GM19043 (cell line): ENCODE data around the gene HNRNPLL.
"Not testable (repeated sequence)": the region's sequence is repeated elsewhere in the genome, so short reads cannot be mapped to it uniquely, and the experiment has no call there.

ENCODE experiments used
- ATAC-seq: cut with Tn5 transposase; IDR thresholded peaks from one replicate; pipeline ENCODE4 v1.9.1; 2021; ENCODE audit warnings: low read depth; ENCODE audit not compliant: unreplicated experiment

HNRNPLL gene

DNA sequence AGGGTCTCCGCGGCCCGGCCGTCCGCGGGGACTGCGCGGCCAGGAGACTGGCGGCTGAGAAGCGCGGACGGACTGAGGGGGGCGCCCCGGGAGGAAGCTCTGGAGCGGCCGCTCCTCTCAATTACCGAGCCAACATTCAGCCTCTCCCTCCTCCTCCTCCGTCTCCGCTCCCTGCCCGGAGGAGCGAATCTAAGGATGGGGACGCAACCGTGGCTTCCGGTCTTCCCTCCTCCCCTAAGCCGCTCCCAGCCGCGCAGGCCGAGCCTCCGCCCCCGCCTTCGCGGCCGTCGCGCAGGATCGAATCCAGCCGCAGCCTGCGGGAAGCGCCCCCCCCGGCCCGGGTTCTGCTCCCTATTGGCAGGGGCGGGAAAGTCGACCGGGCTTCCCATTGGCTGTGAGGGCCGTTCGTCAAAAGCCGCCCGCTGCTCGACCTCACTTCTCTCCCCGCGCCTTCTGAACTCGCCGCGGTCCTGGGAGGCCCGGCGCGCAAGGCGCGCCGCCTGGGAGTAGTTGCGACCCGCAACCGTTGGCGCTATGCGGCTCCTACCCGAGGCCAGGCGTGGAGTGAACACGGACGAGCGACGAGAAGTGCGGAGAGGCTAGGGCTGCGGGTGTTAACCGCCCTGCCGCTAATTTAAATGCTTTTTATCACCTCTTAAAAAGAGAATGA is at the start of gene HNRNPLL:
Gene HNRNPLL, minus strand, starts transcription at position 197 of the 670 bp plus-strand sequence. CDS start 302 bp downstream, outside the sequence.
- peak; percentile 50 for ATAC-seq

DNA sequence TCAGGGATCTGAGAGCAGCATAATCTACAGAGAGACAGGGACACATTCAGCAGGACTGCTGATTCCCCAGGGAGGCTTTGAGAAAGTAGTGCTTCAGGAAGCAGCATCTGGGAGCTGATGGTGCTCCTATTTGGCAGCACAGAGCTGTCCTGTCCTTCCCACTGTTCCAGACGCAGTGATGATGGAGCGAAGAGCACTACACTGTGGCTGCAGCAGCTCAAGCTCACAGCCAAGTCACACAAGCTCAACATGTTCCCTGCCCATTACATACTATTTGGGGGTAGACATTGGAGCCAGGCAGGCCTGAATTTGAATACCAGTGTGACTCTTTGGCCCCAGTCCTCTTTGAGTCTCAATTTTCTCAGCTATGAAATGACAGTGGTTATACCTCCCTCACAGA is 48.0 kb upstream of the HNRNPLL start:
- no peak for ATAC-seq

DNA sequence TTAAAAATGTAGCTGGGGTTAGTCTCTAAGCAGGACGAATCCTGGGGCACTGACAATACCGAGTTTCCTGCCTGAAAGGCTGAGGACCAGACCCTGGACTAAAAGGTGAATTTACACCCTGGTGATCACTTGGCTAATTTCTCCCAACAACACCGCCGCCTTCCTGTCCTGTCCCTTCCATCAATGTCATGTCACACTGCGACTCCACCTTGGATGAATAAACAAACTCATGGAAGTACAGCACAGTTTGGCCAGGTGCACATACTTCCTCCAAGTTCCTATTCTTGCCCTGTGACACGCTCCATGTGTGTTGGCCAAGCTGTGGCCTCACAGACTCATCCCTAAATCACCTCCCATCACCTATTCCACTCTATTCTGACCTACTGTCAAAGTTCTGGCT is 47.3 kb upstream of the HNRNPLL start:
- no peak for ATAC-seq

DNA sequence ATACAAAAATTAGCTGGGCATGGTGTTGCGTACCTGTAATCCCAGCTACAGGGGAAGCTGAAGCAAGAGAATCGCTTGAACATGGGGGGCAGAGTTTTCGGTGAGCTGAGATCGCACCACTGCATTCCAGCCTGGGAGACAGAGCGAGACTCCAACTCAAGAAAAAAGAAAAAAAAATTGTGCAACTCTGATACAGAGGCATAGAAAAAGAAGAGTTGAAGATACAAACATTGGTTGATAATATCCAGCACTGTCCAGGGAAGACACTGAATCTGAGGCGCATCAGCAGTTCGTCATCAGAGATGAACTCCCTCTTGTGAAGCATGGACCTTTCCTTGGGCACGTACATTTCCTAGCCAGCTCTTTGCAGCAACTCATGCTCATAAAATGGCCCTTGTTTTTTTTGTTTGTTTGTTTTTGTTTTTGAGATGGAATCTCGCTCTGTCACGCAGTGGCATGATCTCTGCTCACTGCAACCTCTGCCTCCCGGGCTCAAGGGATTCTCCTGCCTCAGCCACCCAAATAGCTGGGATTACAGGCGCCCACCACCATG is 46.5 kb upstream of the HNRNPLL start:
- ATAC-seq = no peak

DNA sequence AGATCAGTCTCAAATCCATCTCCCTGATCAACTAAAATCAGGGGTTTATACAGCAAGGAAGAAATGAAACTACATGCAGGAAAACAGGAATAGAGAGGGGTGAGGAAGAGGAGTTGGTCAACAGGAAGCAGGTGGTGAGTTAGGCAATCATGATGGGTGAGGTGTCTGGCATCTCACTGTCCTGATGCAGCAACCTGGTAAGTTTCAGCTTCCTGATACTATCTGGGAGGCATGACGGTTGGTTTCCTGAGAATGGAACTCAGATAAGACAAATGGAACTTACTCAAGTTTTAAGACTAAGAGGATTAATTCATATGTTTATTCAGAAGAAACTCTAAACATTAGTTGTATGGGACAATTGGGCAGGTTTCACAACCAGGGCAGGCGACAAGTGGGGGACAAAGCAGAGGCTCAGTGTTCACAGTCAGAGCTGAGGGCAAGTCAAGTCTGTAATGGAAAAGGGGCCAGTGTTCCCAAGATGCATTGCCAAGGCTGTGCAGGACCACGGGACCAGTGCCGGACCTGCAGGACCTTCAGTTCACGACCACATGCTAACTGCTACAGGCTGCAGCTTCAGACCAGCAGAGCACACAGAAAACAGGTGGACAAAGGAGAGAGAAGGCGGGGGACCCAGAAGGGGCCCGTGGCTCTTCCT is 45.5 kb upstream of the HNRNPLL start:
- ATAC-seq = no peak

DNA sequence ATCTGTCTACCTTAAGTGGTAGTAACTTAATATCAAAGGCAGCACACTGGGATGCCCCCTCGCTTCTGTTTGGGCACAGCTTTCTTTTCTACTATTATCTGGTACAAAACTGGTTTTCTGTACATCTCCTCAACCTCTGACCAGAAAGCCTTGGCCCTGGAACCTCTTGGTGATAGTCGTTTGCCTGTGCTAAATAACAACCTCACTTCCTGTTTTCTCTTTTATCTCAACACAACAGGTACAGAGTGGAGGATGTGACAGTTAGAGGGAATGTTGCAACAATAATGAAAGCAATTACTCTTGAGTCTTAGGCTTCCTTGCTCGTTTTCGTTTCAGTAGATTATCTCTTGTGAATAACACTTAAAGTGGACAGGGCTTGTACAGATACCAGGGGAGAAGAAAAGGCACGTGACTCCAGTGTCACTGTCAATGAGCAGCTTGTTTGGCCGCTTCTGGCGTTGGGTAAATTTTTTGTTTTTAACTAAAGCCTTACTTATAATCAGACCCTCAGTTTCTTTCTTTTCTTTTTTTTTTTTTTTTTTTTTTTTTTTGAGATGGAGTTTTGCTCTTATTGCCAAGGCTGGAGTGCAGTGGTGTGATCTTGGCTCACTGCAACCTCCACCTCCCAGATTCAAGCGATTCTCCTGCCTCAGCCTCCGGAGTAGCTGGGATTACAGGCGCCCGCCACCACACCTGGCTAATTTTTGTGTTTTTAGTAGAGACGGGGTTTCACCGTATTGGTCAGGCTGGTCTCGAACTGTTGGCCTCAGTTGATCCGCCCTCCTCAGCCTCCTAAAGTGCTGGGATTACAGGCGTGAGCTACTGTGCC is 41.2 kb upstream of the HNRNPLL start:
- ATAC-seq = not testable (repeated sequence)

DNA sequence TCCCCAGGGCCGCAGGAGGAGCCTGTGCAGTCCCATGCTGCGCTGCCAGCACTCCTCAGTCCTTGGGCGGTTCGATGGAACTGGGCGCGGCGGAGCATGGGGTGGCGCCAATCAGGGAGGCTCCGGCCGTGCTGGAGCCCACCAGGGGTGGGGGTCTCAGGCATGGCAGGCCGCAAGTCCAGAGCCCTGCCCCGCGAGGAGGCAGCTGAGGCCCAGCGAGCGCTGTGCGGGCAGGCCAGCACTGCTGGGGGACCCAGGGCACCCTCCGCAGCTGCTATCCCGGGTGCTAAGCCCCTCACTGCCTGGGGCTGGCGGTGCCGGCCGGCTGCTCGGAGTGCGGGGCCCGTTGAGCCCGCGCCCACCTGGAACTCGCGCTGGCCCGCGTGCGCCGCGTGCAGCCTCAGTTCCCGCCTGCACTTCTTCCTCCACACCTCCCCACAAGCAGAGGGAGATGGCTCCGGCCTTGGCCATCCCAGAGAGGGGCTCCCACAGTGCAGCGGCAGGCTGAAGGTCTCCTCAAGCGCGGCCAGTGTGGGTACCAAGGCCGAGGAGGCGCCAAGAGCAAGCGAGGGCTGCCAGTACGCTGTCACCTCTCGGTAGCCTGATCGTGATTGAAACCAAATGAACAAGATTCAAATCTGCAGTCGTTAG is 40.4 kb upstream of the HNRNPLL start:
- no peak for ATAC-seq

DNA sequence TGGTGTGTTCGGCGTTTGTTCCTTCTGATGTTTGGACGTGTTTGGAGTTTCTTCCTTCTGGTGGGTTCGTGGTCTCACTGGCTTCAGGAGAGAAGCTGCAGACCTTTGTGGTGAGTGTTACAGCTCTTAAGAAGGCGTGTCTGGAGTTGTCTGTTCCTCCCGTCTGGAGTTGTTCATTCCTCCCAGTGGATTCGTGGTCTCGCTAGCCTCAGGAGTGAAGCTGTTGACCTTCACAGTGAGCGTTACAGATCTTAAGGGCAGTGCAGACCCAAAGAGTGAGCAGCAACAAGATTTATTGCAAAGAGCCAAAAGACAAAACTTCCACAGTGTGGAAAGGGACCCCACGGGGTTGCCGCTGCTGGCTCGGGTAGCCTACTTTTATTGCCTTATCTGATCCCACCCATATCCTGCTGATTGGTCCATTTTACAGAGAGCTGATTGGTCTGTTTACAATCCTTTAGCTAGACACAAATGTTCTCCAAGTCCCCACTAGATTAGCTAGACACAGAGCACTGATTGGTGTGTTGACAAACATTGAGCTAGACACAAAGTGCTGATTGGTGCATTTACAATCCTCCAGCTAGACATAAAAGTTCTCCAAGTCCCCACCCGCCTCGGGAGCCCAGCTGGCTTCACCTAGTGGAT is 39.8 kb upstream of the HNRNPLL start:
- not testable (repeated sequence) for ATAC-seq

DNA sequence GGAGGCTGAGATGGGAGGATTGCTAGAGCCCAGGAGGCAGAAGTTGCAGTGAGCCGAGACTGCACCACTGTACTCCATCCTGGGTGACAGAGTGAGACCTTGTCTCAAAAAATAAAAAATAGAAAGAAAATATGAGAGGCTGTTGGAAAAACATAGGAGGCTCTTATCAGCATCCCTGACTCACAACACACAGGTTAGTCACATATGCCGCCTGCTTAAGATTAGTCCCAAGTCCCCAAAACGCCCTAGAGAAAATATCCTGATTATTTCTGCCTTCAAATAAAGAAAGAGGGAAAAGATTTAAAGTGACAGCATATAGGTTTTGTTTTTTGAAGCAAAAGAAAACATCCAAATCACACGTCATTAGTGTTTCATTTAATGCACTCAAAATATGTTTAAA is 33.3 kb upstream of the HNRNPLL start:
- ATAC-seq = no peak

DNA sequence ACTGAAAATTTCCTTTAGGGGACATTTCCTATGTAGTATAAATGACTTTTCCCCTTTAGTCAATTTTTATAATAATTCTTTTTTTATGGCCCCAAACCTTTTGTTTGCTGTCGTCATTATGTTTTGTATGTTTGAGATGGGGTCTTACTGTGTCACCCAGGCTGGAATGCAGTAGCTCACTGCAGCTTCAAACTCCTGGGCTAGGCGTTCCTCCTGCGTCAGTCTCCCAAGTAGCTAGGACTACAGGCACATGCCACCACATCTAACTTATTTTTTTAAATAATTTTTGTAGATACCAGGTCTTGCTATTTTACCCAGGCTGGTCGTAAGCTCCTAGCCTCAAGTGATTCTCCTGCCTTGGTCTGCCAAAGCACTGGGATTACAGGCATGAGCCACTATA is 32.4 kb upstream of the HNRNPLL start:
- ATAC-seq = no peak

DNA sequence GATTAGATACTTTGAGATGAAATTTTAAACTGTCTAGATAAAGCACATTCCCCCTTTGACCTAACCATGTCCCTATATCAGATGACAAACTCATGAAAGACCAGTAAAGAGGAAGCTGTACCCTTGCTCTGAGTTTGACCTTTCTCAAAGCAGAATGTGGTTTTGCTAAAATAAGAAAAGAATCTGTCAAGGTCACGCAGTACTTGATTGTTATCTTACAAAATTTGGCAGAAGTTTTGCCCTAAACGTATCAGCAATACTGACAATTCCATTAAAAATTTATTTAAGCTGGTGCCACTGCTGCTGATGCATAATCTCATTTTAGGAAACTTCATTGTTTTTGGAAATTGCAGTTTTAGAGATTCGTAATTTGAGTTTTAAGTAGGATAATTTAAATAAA is 32.0 kb upstream of the HNRNPLL start:
- ATAC-seq = peak; percentile 93

DNA sequence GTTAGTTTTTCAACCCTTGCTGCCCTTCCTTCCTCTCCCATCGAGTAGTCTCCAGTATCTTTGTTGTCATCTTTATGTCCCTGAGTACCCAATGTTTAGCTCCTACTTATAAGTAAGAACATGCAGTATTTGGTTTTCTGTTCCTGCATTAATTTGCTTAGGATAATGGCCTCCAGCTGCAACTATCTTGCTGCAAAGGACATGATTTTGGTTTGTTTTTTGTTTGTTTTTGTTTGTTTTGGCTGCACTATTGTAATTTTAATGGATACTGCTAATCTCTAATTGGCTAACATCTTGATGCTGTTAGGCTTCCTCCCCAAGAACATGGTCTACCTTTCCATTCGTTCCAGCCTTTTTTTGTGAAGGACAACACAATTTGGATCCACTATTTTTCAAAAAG is 31.2 kb upstream of the HNRNPLL start:
- ATAC-seq = no peak

DNA sequence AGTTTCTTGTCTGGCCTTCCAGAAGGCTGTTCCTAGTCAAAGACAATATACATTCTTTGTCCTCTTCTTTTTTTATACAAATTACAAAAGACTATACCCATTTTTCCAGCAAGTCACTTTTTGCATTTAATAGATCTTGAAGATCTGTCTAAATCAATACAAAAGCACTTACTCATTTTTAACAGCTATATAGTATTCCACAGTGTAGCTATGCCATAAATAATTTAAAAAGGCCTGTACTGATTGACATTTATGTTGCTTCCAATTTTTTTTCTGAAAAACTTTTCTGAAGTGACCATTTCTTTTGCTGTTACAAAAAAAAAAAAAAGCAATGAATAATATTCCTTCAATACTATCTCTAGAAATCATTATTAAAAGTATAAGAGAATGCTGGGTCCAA is 30.3 kb upstream of the HNRNPLL start:
- no peak for ATAC-seq

DNA sequence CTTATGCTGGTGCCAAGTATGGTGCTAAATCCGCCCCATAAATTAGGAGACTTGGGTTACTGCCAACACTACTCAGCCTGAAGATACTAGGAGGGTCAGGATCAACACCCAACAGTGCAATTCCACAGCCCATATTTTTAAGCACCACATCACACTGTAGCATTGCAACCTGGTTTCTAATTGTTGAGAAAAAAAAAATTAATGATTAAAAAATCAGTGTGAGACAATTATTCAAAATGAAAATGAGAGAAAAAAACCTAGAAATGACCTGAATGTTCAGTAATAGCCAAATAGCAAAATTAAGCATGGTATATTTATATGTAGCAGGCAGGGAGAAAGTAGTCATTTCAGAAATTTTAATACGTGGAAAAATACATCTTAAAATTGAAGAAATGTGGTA is 29.2 kb upstream of the HNRNPLL start:
- no peak for ATAC-seq

DNA sequence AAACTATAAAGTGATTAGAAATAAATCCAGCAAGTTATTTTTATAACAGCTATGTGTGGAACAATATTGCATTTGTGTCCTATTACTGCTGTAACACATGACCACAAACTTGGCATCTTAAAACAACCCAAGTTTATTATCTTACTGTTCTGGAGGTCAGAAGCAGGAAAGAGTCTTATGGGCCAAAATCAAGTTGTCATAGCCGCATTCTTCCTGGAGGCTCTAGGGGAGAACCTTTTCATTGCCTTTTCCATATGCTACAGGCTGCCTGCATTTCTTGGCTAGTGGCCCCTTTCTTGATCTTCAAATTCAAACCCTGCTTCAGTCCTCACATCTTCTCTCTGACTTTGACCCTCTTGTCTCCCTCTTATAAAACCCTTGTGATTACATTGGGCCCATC is 27.0 kb upstream of the HNRNPLL start:
- ATAC-seq = no peak

DNA sequence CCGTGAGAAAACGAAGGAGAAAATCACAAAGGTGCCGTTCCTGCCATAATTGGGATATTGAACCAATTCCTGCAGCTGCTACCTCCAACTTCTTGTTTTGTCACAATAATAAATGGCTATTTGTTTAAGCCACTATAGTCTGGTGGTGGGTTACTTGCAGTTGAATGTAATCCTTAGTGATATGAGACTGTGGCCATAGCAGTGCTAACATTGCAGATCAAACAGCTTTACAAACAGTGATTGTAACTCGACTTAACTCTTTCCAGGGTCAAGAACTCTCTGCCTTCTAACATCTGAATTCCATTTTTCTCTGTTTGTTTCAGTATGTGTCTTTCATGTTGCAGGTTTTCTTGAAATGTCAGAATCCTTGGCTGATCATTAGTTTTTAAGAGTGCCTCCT is 24.7 kb upstream of the HNRNPLL start:
- ATAC-seq = no peak

DNA sequence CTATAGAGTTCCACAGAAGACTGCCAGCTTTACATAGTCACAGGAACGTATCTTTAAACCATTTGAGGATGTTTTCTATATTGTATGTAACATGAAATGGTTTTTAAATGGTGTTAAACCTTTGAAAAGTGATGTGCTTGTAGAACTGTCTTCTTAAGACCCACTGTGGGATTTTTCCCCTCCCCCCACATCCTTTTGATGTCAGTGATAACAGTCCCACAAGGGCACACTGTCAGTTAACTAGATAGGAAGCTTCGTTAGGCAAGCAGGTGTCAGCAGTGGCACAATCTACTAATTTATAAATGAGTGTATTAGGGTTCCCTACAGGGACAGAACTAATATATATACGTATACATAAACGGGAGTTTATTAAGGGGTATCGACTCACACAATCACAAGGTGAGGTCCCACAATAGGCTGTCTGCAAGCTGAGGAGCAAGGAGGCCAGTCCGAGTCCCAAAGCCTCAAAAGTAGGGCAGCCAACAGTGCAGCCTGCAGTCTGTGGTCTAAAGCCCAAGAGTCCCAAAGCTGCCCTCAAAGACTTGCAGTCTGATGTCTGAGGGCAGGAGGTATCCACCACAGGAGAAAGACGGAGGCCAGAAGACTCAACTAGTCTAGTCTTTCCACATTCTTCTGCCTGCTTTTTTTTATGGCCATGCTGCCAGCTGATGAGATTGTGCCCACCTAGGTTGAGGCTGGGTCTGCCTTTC is 23.8 kb upstream of the HNRNPLL start:
- no peak for ATAC-seq

DNA sequence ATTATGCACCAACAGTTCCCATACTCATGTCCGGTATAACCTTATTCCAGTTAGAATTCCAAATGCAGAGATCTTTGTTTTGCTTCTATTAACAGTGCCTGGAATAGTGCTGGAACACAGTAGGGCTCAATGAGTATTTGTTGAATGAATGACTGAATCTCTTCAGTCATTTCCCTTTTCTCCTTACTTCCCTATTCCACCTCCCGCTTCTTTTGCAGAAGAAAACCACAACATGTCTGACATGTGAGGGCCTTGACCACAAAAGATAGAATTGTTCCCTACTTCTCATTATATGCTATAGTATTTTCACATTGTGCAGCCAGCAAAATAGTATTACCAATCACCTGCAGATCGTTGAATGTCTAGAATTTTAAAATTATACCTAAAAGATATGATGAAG is 19.5 kb upstream of the HNRNPLL start:
- no peak for ATAC-seq

DNA sequence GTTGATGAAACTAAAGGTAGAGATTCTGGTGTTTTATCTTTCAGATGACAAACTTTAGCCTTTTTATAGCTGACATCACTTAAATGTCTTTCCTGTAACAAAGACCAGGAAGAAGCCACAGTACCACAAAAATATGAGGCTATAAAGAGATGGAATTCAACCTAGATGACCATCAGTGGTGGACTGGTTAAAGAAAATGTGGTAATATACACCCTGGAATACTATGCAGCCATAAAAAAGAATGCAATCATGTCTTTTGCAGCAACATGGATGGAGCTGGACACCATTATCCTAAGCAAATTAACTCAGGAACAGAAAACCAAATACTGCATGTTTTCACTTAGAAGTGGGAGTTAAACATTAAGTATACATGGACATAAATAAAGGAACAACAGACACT is 18.3 kb upstream of the HNRNPLL start:
- ATAC-seq = no peak
